ENCODE results near the gene PLOD1.

DNA sequence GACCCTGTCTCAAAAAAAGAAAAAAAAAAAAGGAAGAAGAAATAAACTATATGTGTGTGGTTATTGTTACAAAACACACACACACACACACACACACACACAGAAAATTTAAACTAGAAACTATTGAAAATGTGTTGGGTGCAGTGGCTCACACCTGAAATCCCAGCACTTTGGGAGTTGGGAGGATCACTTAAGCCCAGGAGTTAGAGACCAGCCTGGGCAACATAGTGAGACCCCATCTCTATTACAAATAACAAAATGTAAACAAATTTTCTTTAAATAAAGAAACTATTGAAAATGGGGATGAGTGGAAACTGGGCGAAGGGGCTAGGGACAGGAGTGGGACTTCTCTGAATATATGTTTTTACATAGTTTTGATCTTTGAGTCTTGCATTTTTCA is 31.3 kb upstream of the PLOD1 start:
- TF ChIP-seq, protein P1, sequence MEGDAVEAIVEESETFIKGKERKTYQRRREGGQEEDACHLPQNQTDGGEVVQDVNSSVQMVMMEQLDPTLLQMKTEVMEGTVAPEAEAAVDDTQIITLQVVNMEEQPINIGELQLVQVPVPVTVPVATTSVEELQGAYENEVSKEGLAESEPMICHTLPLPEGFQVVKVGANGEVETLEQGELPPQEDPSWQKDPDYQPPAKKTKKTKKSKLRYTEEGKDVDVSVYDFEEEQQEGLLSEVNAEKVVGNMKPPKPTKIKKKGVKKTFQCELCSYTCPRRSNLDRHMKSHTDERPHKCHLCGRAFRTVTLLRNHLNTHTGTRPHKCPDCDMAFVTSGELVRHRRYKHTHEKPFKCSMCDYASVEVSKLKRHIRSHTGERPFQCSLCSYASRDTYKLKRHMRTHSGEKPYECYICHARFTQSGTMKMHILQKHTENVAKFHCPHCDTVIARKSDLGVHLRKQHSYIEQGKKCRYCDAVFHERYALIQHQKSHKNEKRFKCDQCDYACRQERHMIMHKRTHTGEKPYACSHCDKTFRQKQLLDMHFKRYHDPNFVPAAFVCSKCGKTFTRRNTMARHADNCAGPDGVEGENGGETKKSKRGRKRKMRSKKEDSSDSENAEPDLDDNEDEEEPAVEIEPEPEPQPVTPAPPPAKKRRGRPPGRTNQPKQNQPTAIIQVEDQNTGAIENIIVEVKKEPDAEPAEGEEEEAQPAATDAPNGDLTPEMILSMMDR (IDR thresholded peaks at IDR 0.05; ENCODE audit: poor library complexity, severe bottlenecking), result no peak
- TF ChIP-seq POLR2AphosphoS5 (IDR thresholded peaks at IDR 0.05) (no peak), EP300 (conservative IDR thresholded peaks at IDR 0.05; ENCODE audit: poor library complexity, severe bottlenecking) (no peak), EZH2 (IDR thresholded peaks at IDR 0.05; ENCODE audit: borderline replicate concordance, insufficient read depth, low read length, poor library complexity, severe bottlenecking) (no peak), RAD21 (conservative IDR thresholded peaks at IDR 0.05) (no peak), SMC3 (conservative IDR thresholded peaks at IDR 0.05; ENCODE audit: poor library complexity) (no peak), TAF1 (IDR thresholded peaks at IDR 0.05; ENCODE audit: low read depth) (no peak)
- TF ChIP-seq, protein P2, sequence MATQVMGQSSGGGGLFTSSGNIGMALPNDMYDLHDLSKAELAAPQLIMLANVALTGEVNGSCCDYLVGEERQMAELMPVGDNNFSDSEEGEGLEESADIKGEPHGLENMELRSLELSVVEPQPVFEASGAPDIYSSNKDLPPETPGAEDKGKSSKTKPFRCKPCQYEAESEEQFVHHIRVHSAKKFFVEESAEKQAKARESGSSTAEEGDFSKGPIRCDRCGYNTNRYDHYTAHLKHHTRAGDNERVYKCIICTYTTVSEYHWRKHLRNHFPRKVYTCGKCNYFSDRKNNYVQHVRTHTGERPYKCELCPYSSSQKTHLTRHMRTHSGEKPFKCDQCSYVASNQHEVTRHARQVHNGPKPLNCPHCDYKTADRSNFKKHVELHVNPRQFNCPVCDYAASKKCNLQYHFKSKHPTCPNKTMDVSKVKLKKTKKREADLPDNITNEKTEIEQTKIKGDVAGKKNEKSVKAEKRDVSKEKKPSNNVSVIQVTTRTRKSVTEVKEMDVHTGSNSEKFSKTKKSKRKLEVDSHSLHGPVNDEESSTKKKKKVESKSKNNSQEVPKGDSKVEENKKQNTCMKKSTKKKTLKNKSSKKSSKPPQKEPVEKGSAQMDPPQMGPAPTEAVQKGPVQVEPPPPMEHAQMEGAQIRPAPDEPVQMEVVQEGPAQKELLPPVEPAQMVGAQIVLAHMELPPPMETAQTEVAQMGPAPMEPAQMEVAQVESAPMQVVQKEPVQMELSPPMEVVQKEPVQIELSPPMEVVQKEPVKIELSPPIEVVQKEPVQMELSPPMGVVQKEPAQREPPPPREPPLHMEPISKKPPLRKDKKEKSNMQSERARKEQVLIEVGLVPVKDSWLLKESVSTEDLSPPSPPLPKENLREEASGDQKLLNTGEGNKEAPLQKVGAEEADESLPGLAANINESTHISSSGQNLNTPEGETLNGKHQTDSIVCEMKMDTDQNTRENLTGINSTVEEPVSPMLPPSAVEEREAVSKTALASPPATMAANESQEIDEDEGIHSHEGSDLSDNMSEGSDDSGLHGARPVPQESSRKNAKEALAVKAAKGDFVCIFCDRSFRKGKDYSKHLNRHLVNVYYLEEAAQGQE (IDR thresholded peaks at IDR 0.05; ENCODE audit: borderline replicate concordance), result no peak
